GM12891 (cell line): ENCODE data around the gene PDGFRA.

ENCODE experiments used
- DNase-seq: peaks from one replicate; pipeline ENCODE4 v3.0.0; 2011; ENCODE audit warnings: low spot score; ENCODE audit not compliant: insufficient read length
- FAIRE-seq: peaks from 2 replicates; lab custom pipeline; 2011; peaks lifted over from hg19 to GRCh38; lab: Jason Lieb, UNC
- PAX5 ChIP-seq: IDR thresholded peaks from 2 replicates; pipeline ENCODE4 v1.6.1; 2011; ENCODE audit warnings: low read length, moderate library complexity, mild to moderate bottlenecking; ENCODE audit not compliant: insufficient read depth, severe bottlenecking
- POLR2A ChIP-seq: IDR thresholded peaks from 2 replicates; pipeline ENCODE4 v1.6.1; 2011; ENCODE audit warnings: low read depth, low read length, control low read depth
- POLR2AphosphoS5 ChIP-seq: IDR thresholded peaks from 2 replicates; pipeline ENCODE4 v1.6.1; 2011; ENCODE audit warnings: low read depth, low read length, control low read depth
- POU2F2 ChIP-seq: IDR thresholded peaks from 2 replicates; pipeline ENCODE4 v1.6.1; 2011; ENCODE audit warnings: low read depth, mild to moderate bottlenecking, control low read depth, low read length, moderate library complexity
- SPI1 ChIP-seq: IDR thresholded peaks from 2 replicates; pipeline ENCODE4 v1.6.1; 2011; ENCODE audit warnings: low read depth, low read length, control low read depth
- TAF1 ChIP-seq: IDR thresholded peaks from 2 replicates; pipeline ENCODE4 v1.6.1; 2011; ENCODE audit warnings: low read depth, low read length, control low read depth

Gene PDGFRA

DNA sequence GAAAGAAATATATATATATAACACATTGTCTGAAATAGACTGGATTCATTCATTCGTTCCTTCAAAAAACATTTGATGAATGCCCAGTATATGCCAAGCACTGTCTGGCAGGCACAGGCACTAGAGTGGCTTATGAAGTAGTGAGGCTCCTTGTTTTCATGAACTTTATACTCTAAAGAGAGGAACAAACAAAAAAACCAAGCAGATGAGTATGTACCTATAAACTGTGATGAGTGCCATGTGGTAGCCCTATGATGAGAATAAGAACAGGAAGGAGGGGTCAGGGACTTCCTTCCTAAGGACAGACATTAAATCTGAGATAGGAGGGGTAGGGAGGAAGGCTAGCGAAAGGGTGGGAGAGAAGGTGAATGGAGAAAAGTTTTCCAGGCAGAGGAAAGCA lies 19.5 kb upstream of the PDGFRA start:
- FAIRE-seq (no peak), DNase-seq (no peak)
- TF ChIP-seq PAX5 (no peak), POLR2A (no peak), POU2F2 (no peak), SPI1 (no peak), TAF1 (no peak), POLR2AphosphoS5 (no peak)

DNA sequence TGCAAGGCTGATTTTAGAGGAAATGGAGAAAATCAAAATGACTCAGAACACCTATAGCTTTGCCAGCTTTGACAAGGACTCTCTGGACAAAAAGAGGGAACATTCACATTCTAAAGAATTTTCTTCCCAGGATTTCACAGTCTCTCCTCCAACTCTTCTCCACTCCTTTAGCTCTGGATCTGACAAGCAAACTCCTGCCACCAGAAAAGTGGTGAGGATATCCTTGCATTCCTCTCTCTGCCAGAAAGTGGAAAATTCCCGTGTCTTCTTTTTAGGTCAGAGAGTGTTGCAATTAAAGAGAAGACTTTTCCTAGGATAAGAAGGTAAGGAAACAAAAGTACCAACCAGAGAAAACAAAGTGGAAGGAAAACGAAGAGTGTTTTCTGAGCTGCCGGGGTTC lies 16.1 kb upstream of the PDGFRA start:
- FAIRE-seq (no peak), DNase-seq (no peak)

DNA sequence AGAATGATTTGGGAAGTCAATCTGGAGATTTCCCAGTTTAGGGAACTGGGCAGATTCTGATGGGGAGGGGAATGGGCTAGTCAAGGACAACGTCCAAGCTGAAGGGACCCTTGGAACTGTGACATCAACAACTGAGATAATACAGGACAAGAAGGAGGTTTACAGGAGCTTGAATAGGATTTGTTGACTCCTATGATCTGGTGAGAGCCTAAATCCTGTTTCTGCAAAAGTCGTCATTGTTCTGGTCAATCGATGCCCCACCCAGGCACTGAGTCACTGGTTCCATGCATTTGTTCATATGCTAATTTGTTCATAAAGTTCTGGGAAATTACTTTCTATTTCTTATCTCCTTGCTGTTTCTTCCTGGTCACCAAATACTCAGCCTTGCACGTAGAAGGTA lies 15.3 kb upstream of the PDGFRA start:
- FAIRE-seq (no peak), DNase-seq (no peak)
- TF ChIP-seq POLR2AphosphoS5, result no peak
- TF ChIP-seq SPI1, result no peak
- TF ChIP-seq POLR2A, result no peak
- TF ChIP-seq TAF1, result no peak
- TF ChIP-seq PAX5, result no peak
- TF ChIP-seq POU2F2, result no peak

More for the DNA sequence above, 16.1 kb upstream of the PDGFRA start:
- TF ChIP-seq TAF1 (no peak), POLR2A (no peak), PAX5 (no peak), SPI1 (no peak), POU2F2 (no peak), POLR2AphosphoS5 (no peak)

DNA sequence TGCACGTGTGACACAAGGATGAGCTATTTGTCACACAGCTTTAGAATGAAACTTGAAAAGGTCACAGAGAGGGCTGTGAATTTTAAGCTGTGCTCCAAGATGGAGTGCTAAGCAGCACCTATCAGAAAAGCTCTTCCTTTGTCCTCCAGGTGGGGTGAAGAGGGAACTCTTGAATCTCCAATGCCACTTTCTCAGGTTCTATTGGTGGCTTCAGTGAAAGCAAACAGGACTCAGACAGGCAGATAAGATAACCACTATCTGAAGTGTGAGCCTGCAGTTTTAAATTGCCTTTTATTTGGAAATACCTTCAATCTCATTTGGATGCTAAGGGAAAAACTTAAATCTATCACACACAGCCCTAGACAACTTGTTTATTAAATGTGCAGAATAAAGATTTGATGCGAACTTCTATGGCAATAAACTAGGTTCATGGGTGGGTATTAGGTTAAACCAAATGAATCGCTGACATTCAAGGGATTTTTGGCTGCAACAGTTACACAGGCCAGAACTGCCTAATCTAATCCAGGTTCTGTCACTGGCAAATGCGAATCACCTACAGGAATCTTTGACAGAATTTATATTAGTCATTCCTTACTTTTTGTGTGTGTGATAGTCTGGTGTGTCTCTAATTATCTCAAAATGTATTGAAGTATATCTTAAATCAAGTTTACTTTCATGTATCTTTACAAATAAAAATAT lies 13.6 kb upstream of the PDGFRA start:
- no peak for DNase-seq
- TF ChIP-seq POU2F2 (no peak), POLR2AphosphoS5 (no peak), POLR2A (no peak), PAX5 (no peak), SPI1 (no peak), TAF1 (no peak)
- no peak for FAIRE-seq

DNA sequence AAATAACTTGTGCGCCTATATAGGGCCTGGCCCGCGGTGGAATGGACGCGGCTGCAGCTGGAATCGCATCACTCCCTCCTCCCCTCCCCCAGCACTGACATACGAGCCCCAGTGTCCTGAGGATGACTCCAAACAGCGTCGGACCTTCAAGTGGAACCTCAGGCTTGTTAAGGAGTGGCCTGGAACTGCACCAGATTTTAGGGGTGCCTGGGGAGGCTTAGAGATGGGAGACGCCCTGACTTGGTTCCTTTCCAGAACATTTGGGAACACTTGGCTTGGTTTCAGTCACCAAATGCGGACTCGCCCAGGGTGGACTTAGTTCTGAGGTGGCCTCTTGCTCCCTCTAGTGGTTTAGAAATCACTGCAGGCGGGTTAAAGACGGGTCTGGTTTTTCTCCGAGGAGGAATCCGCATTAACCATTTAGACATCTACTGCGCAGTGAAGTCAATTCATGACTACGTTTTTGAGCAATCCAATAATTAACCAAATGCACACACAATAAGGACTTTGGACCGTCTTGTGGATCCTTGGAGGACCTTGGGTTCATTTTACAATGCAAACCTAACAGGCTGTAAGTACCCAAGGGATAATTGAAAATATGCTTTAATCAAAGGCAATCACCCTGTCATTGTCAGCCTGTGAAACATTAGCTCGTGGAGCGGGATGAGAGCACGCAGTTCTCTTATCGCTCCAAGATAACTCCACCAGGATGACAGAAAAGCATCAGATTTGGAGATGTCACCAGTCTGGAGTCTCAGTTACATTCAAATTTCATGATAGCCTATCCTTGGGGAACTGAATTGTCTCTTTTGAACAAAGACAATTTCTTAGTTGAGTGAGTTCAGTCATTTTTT lies 11.2 kb upstream of the PDGFRA start:
- DNase-seq (peak; percentile 55), FAIRE-seq (peak; percentile 83)
- TF ChIP-seq POU2F2 (no peak), SPI1 (no peak), POLR2AphosphoS5 (no peak), PAX5 (no peak), POLR2A (no peak), TAF1 (no peak)

GRCh38 chr4:54218736-54219135 lies 10.4 kb upstream of the PDGFRA start:
- no peak for DNase-seq
- FAIRE-seq, result no peak
- no peak for TF ChIP-seq SPI1
- TF ChIP-seq TAF1, result no peak
- TF ChIP-seq PAX5, result no peak
- TF ChIP-seq POLR2AphosphoS5, result no peak
- TF ChIP-seq POU2F2, result no peak
- no peak for TF ChIP-seq POLR2A

DNA sequence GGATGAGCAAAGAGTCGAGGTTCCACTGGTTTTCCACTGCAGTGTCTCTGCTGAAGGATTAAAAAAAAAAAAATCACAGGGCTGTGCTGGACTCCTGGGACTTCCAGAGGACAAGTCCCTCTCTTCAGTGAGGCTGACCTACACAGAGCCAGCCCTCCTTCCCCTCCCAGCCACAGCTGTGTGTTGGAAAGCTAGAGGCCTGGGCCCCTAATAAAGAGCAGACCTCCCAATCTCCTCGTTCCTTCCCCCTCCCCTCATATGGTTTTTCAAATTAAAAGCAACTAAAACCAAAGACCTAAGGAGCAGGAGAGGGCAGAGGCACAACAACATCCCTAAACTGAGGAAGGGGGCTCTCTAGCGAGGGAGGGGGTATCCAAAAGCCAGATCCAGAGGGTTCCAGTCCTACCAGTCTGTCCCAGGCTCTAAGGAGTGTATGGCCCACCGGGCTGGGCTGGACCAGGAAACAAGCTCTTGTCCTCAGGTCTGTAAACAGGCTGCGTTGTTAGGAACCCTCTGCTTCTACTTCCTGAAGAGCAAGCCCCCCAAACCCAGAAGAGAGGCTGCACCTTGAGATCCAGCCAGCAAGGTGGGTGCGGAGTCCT lies 4.0 kb upstream of the PDGFRA start:
- FAIRE-seq, result no peak
- TF ChIP-seq POU2F2 (no peak), POLR2A (no peak), SPI1 (no peak), TAF1 (no peak), POLR2AphosphoS5 (no peak)
- DNase-seq, result no peak

GRCh38 chr4:54225598-54226403 lies 3.3 kb upstream of the PDGFRA start:
- no peak for DNase-seq
- FAIRE-seq, result no peak
- TF ChIP-seq TAF1 (no peak), PAX5 (no peak), POLR2A (no peak), SPI1 (no peak), POLR2AphosphoS5 (no peak), POU2F2 (no peak)
